OCI-LY7 (cell line): ENCODE results near the gene STMN3. TPM values are rescaled to one million over a fixed set of nuclear protein-coding genes. Genes with fewer than 3 reads are reported as not detected.

Experiments
- BruUV-seq: library from RNA; stranded (reverse); fragments of 400-500 nt; replicated peaks from 2 replicates; lab custom pipeline; 2021; lab: Mats Ljungman, UMichigan
- CTCF ChIA-PET: fragments of 300-600 bp; sonication (Branson Sonifier 250); formaldehyde crosslinking; loops from one replicate; lab custom pipeline; 2022; ENCODE audit warnings: antibody characterized with exemption; ENCODE audit not compliant: unreplicated experiment; lab: Charles Lee
- POLR2A ChIA-PET: fragments of 300-600 bp; sonication (Branson Sonifier 250); formaldehyde crosslinking; loops from one replicate; lab custom pipeline; 2022; ENCODE audit warnings: antibody characterized with exemption; lab: Charles Lee
- DNase-seq: peaks from one replicate; pipeline ENCODE4 v3.0.0-alpha.2; 2015; ENCODE audit warnings: low spot score
- H2AFZ ChIP-seq: fragments of 200-600 bp; sonication (generic), shearing (Covaris generic); 2 replicates; pipeline ENCODE4 v1.6.1; 2014; ENCODE audit warnings: mild to moderate bottlenecking, antibody characterized with exemption, low read length, moderate library complexity
- H3K27ac ChIP-seq: fragments of 200-600 bp; sonication (generic); 2 replicates; pipeline ENCODE4 v1.5.1; 2014; ENCODE audit warnings: mixed run types, low read depth, mild to moderate bottlenecking, moderate library complexity, low read length, inconsistent platforms; ENCODE audit not compliant: poor library complexity, severe bottlenecking
- H3K36me3 ChIP-seq: fragments of 200-600 bp; sonication (generic); 2 replicates; pipeline ENCODE4 v1.6.1; 2014; ENCODE audit warnings: mild to moderate bottlenecking, antibody characterized with exemption, low read length, moderate library complexity, mixed read lengths; ENCODE audit not compliant: insufficient read depth
- H3K4me1 ChIP-seq: fragments of 200-600 bp; sonication (generic); 2 replicates; pipeline ENCODE4 v1.5.1; 2014; ENCODE audit warnings: mild to moderate bottlenecking, low read length; ENCODE audit not compliant: insufficient read depth, poor library complexity, severe bottlenecking
- H3K4me2 ChIP-seq: fragments of 200-600 bp; sonication (generic); 2 replicates; pipeline ENCODE4 v1.6.1; 2014; ENCODE audit warnings: mild to moderate bottlenecking, low read length
- H3K4me3 ChIP-seq: fragments of 200-600 bp; sonication (generic); 2 replicates; pipeline ENCODE4 v1.5.1; 2014; ENCODE audit warnings: mild to moderate bottlenecking, low read depth, low read length; ENCODE audit not compliant: poor library complexity, severe bottlenecking
- H3K79me2 ChIP-seq: fragments of 200-600 bp; sonication (generic); 2 replicates; pipeline ENCODE4 v1.6.1; 2016; ENCODE audit warnings: low read depth, mild to moderate bottlenecking, low read length, moderate library complexity, mixed read lengths; ENCODE audit not compliant: insufficient read depth
- H3K9me2 ChIP-seq: fragments of 200-600 bp; sonication (generic); 2 replicates; pipeline ENCODE4 v1.6.1; 2016; ENCODE audit warnings: mild to moderate bottlenecking, low read length, mixed read lengths; ENCODE audit not compliant: insufficient read depth
- H3K9me3 ChIP-seq: fragments of 200-600 bp; sonication (generic); 2 replicates; pipeline ENCODE4 v1.6.1; 2014; ENCODE audit warnings: mild to moderate bottlenecking, mixed run types, low read length, mixed read lengths
- H4K20me1 ChIP-seq: fragments of 200-600 bp; sonication (generic); 2 replicates; pipeline ENCODE4 v1.6.1; 2014; ENCODE audit warnings: mild to moderate bottlenecking, antibody characterized with exemption, low read length, moderate library complexity, mixed read lengths; ENCODE audit not compliant: insufficient read depth
- CTCF ChIP-seq: fragments of 200-600 bp; sonication (generic); conservative IDR thresholded peaks from 2 replicates; pipeline ENCODE4 v1.5.1; 2014; ENCODE audit warnings: mild to moderate bottlenecking, antibody characterized with exemption, low read length, moderate library complexity, mixed read lengths
- EZH2phosphoT487 ChIP-seq: fragments of 200-600 bp; sonication (generic); IDR thresholded peaks from 2 replicates; pipeline ENCODE4 v1.6.1; 2018; ENCODE audit warnings: low read depth, borderline replicate concordance, mild to moderate bottlenecking, mixed run types, antibody characterized with exemption, low read length, moderate library complexity, mixed read lengths
- intact Hi-C: fragments of 100-400 bp; cut with micrococcal nuclease; formaldehyde crosslinking; loops from one replicate; pipeline ENCODE4 v1.10.0; 2022; ENCODE audit not compliant: unreplicated experiment
- total RNA-seq, 2 experiments: library from RNA; depleted of rRNA in 1 of 2; stranded (reverse); fragments of >200 nt in 1 of 2; shearing (Covaris generic) in 1 of 2; gene quantifications; 2 replicates each; pipeline ENCODE4 v1.2.3, GENCODE V29; 2014 to 2022

Gene STMN3
- total RNA-seq, 2 experiments from 2014 or later = 6.7 TPM

DNA sequence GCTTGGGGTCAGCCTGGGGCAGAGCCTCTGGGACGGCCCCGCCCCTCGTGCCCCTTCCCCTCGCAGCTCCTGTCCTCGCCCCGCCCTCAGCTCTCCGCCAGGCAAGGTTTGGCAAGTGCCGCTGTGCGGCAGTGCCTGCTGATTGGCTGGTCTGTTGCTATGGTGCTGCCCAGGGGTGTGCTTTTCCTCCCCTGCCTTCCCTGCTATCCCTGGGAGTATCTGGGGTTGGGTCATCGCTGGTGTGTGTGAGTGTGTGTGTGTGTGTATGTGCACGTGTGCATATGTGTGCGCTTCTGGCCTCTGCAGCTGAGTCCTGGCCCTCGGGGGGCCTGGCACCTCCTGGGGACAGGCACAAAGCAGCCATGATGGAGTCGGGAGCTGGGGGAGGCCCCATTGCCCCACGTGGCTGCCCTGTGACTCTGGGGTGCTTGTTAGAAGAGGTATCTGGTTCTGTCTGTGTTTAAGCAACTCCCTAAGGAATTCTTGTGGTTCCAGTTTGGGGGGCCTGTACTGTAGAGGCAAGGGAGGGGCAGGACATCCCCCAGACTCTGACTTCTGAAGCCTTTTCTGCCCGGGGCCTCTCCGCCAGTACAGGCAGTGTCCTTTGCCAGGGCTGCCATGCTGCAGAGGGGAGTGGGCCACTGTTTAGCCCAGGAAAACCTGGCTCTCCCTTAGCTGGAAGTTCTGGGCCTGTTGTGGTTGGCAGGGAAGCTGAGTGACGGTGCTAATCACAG, 11.8 kb upstream of the STMN3 start:
- H3K36me3 ChIP-seq = peaks cover 64% of the 10 kb centered on the region
- CTCF ChIA-PET = no interaction called here
- no peaks in the 10 kb centered on the region for H3K4me1 ChIP-seq
- no peaks in the 10 kb centered on the region for H4K20me1 ChIP-seq
- H2AFZ ChIP-seq = no peak overlapping the region
- intact Hi-C loops = no loop called here
- POLR2A ChIA-PET = no interaction called here
- DNase-seq = no peak
- no peak overlapping the region for H3K4me2 ChIP-seq
- no peak overlapping the region for H3K4me3 ChIP-seq
- H3K27ac ChIP-seq = no peak overlapping the region
- no peaks in the 10 kb centered on the region for H3K79me2 ChIP-seq
- BruUV-seq = no TSS peak
- TF ChIP-seq CTCF (no peak), EZH2phosphoT487 (no peak)
- no peaks in the 10 kb centered on the region for H3K9me3 ChIP-seq
- H3K9me2 ChIP-seq = no peaks in the 10 kb centered on the region

DNA sequence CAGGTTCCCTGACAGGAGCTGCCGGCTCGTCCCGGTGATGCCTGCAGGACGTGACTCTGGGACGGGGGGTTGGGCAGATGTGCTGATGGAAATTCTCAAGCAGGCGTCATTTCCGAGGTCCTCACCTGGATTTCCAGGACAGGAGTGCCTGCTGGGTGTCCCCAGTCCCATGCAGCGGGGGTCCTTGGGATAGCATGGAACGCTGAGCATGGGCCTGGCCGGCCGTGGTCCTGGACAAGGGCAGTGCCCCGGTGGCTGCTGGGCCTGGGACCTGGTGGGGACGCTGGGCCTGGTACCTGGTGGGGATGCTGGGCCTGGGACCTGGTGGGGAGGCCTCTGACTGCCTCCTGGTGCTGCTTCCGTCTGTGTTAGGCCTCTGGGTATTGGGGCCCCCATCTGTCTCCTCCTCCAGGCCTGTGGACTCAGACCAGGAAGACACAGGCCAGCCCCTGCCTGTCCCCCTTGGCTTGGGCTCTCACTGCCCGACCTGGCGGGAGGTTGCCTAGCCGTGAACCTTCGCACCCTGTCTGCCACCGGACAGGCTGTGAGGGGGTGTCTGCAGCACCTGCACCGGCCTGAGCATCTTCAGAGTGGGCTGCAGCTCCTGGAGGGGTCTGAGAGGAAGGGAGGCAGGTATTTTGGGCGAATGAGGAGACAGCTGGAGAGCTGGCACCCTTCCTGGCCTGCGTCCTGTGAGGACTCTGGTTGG, 11.1 kb upstream of the STMN3 start:
- ChIA-PET POLR2A (no interaction called here), CTCF (interaction anchor here (0.7 kb wide), 1 partner anchor 203 kb away, joined by 3 read pairs; no protein-coding TSS in a partner anchor)
- TF ChIP-seq EZH2phosphoT487 = no peak
- TF ChIP-seq CTCF = no peak
- no peaks in the 10 kb centered on the region for H3K9me2 ChIP-seq
- no peaks in the 10 kb centered on the region for H4K20me1 ChIP-seq
- intact Hi-C loops = no loop called here
- no peak overlapping the region for H2AFZ ChIP-seq
- H3K4me1 ChIP-seq = peaks cover 3% of the 10 kb centered on the region
- H3K79me2 ChIP-seq = peaks cover 5% of the 10 kb centered on the region; the same call in 1 of the 2 replicates
- peaks cover 63% of the 10 kb centered on the region for H3K36me3 ChIP-seq
- no peak overlapping the region for H3K4me3 ChIP-seq
- H3K4me2 ChIP-seq = no peak overlapping the region
- H3K27ac ChIP-seq = no peak overlapping the region
- H3K9me3 ChIP-seq = no peaks in the 10 kb centered on the region
- DNase-seq = no peak
- BruUV-seq = no TSS peak
